ENCODE results near the gene ADAM17. TPM values are rescaled to one million over a fixed set of nuclear protein-coding genes. Genes with fewer than 3 reads are reported as not detected.

Gene ADAM17
- total and polyA plus RNA-seq, 10 of the 15 experiments (the other 5 are each of a cell fraction or from before 2014, with no cell fraction given) = 2.3 to 18.5 (median 13.4) TPM

DNA sequence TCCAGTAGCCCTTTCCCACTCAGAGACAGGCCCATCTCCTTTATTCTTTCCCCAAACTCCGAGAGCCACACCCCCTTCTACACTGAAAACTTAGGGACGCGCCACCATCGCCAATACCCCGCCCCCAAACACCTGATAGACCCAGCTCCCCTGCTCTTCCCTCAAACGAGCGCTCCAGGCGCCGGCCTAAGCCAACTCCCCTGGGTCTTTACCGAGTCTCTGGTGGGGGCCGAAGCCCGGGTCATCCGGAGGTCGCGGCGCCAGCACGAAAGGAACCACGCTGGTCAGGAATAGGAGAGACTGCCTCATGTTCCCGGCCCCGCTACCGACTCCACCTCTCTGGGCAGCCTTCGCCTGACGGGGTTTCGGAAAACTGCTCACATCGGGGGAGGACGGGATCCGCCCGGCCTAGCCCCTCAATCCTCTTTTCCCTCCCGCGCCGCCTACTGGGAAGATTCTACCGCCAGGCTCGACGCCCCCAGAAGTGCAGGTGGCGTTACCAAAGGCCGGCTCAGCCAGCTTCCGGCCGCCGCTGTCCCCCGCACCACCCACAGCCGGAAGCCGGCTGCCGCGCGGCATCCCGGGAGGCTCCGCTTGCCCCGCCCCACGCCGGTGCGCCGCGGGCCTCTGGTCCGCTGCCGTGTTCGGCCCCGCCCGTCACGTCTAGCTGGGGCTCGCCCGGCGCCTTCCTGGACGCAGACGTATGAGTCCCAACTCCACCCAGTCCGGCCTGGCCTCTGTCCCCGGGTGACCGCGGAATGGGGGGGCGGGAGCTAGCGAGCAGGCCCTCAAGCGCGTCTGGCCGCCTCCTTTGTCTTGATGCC lies at the start of gene ADAM17 (continued):
- TF ChIP-seq POLR2AphosphoS2 (IDR thresholded peaks at IDR 0.05; ENCODE audit: low read depth, low read length) (peak; percentile 90), IRF4 (IDR thresholded peaks at IDR 0.05; ENCODE audit: low read depth, low read length) (0 out of 2 replicates have a peak, but pooled peaks have one; percentile 4), EP300 (IDR thresholded peaks at IDR 0.05; ENCODE audit: borderline replicate concordance in 1 of 2, control insufficient read depth in 1 of 2, low read depth in 2 of 2, low read length in 2 of 2) (peak in 1 of 2 experiments; percentile 40; a peak in 1 of 4 replicates), IKZF2 (IDR thresholded peaks at IDR 0.05) (peak; percentile 86 to 90; a peak in 3 of 4 replicates), ZNF217 (IDR thresholded peaks at IDR 0.05) (0 out of 2 replicates have a peak, but pooled peaks have one; percentile 48), EED (IDR thresholded peaks at IDR 0.05; ENCODE audit: low read depth) (peak; percentile 66), SMAD5 (IDR thresholded peaks at IDR 0.05; ENCODE audit: low read depth) (peak; percentile 87), ETV6 (conservative IDR thresholded peaks at IDR 0.05 in 1 of 2, IDR thresholded peaks at IDR 0.05 in 1 of 2; ENCODE audit: borderline replicate concordance in 1 of 2, low read depth in 1 of 2) (peak in 1 of 2 experiments; percentile 15; a peak in 1 of 4 replicates), CHD2 (IDR thresholded peaks at IDR 0.05; ENCODE audit: borderline replicate concordance, low read depth, low read length) (peak; percentile 59; the same call in 1 of the 2 replicates), NFIC (IDR thresholded peaks at IDR 0.05; ENCODE audit: low read depth, low read length) (no peak; the same call in 1 of the 2 replicates), RB1 (IDR thresholded peaks at IDR 0.05; ENCODE audit: borderline replicate concordance) (peak; percentile 48; the same call in 1 of the 2 replicates), STAT1 (conservative IDR thresholded peaks at IDR 0.05) (no peak; the same call in 1 of the 2 replicates), DPF2 (IDR thresholded peaks at IDR 0.05) (peak; percentile 82), ZNF384 (IDR thresholded peaks at IDR 0.05; ENCODE audit: borderline replicate concordance, low read depth, low read length) (no peak)
- TF ChIP-seq, protein P1, sequence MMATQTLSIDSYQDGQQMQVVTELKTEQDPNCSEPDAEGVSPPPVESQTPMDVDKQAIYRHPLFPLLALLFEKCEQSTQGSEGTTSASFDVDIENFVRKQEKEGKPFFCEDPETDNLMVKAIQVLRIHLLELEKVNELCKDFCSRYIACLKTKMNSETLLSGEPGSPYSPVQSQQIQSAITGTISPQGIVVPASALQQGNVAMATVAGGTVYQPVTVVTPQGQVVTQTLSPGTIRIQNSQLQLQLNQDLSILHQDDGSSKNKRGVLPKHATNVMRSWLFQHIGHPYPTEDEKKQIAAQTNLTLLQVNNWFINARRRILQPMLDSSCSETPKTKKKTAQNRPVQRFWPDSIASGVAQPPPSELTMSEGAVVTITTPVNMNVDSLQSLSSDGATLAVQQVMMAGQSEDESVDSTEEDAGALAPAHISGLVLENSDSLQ (IDR thresholded peaks at IDR 0.05) = peak; percentile 70
- TF ChIP-seq, protein P2, sequence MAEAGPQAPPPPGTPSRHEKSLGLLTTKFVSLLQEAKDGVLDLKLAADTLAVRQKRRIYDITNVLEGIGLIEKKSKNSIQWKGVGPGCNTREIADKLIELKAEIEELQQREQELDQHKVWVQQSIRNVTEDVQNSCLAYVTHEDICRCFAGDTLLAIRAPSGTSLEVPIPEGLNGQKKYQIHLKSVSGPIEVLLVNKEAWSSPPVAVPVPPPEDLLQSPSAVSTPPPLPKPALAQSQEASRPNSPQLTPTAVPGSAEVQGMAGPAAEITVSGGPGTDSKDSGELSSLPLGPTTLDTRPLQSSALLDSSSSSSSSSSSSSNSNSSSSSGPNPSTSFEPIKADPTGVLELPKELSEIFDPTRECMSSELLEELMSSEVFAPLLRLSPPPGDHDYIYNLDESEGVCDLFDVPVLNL (IDR thresholded peaks at IDR 0.05; ENCODE audit: low read depth, low read length) = no peak
- TF ChIP-seq, protein P3, sequence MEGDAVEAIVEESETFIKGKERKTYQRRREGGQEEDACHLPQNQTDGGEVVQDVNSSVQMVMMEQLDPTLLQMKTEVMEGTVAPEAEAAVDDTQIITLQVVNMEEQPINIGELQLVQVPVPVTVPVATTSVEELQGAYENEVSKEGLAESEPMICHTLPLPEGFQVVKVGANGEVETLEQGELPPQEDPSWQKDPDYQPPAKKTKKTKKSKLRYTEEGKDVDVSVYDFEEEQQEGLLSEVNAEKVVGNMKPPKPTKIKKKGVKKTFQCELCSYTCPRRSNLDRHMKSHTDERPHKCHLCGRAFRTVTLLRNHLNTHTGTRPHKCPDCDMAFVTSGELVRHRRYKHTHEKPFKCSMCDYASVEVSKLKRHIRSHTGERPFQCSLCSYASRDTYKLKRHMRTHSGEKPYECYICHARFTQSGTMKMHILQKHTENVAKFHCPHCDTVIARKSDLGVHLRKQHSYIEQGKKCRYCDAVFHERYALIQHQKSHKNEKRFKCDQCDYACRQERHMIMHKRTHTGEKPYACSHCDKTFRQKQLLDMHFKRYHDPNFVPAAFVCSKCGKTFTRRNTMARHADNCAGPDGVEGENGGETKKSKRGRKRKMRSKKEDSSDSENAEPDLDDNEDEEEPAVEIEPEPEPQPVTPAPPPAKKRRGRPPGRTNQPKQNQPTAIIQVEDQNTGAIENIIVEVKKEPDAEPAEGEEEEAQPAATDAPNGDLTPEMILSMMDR (IDR thresholded peaks at IDR 0.05 in 2 of 3, conservative IDR thresholded peaks at IDR 0.05 in 1 of 3; ENCODE audit: control insufficient read depth in 2 of 3, extremely low read depth in 1 of 3, insufficient read depth in 1 of 3, low read depth in 3 of 3, low read length in 3 of 3) = peak; percentile 43 to 48 (median 47); a peak in 5 of 6 replicates
- TF ChIP-seq, protein P4, sequence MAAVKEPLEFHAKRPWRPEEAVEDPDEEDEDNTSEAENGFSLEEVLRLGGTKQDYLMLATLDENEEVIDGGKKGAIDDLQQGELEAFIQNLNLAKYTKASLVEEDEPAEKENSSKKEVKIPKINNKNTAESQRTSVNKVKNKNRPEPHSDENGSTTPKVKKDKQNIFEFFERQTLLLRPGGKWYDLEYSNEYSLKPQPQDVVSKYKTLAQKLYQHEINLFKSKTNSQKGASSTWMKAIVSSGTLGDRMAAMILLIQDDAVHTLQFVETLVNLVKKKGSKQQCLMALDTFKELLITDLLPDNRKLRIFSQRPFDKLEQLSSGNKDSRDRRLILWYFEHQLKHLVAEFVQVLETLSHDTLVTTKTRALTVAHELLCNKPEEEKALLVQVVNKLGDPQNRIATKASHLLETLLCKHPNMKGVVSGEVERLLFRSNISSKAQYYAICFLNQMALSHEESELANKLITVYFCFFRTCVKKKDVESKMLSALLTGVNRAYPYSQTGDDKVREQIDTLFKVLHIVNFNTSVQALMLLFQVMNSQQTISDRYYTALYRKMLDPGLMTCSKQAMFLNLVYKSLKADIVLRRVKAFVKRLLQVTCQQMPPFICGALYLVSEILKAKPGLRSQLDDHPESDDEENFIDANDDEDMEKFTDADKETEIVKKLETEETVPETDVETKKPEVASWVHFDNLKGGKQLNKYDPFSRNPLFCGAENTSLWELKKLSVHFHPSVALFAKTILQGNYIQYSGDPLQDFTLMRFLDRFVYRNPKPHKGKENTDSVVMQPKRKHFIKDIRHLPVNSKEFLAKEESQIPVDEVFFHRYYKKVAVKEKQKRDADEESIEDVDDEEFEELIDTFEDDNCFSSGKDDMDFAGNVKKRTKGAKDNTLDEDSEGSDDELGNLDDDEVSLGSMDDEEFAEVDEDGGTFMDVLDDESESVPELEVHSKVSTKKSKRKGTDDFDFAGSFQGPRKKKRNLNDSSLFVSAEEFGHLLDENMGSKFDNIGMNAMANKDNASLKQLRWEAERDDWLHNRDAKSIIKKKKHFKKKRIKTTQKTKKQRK (IDR thresholded peaks at IDR 0.05; ENCODE audit: low read depth, low read length) = no peak
- TF ChIP-seq, protein P5, sequence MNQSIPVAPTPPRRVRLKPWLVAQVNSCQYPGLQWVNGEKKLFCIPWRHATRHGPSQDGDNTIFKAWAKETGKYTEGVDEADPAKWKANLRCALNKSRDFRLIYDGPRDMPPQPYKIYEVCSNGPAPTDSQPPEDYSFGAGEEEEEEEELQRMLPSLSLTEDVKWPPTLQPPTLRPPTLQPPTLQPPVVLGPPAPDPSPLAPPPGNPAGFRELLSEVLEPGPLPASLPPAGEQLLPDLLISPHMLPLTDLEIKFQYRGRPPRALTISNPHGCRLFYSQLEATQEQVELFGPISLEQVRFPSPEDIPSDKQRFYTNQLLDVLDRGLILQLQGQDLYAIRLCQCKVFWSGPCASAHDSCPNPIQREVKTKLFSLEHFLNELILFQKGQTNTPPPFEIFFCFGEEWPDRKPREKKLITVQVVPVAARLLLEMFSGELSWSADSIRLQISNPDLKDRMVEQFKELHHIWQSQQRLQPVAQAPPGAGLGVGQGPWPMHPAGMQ (IDR thresholded peaks at IDR 0.05; ENCODE audit: borderline replicate concordance) = no peak

Data from GM12878 (cell line).